GM23338 (cell line): ENCODE results near the gene OGN. TPM values are rescaled to one million over a fixed set of nuclear protein-coding genes. Genes with fewer than 3 reads are reported as not detected.

Experiments
- ATAC-seq: fragments of 200-7000 bp; cut with Tn5 transposase; 3 replicates; pipeline ENCODE4 v1.9.1; 2020
- DNase-seq: peaks from one replicate; pipeline ENCODE4 v3.0.0-alpha.2; 2015; ENCODE audit warnings: low spot score
- H2AFZ ChIP-seq: fragments of 200-600 bp; sonication (generic); 2 replicates; pipeline ENCODE4 v1.8.0; 2016; ENCODE audit warnings: antibody characterized with exemption, mild to moderate bottlenecking, moderate library complexity
- H3F3A ChIP-seq: fragments of 200-600 bp; sonication (generic); replicated peaks from 2 replicates; pipeline ENCODE4 v1.8.0; 2017; ENCODE audit warnings: antibody characterized with exemption, mixed run types, low read depth
- H3K27ac ChIP-seq: fragments of 200-600 bp; sonication (generic); 2 replicates; pipeline ENCODE4 v1.6.1; 2016; ENCODE audit warnings: low read depth
- H3K27me3 ChIP-seq: fragments of 200-600 bp; sonication (generic); 2 replicates; pipeline ENCODE4 v1.8.0; 2016; ENCODE audit warnings: mild to moderate bottlenecking, mixed run types, moderate library complexity; ENCODE audit not compliant: insufficient read depth
- H3K36me3 ChIP-seq: fragments of 200-600 bp; sonication (generic); 2 replicates; pipeline ENCODE4 v1.8.0; 2016; ENCODE audit warnings: mild to moderate bottlenecking; ENCODE audit not compliant: insufficient read depth
- H3K4me1 ChIP-seq: fragments of 200-600 bp; sonication (generic); 2 replicates; pipeline ENCODE4 v1.8.0; 2016; ENCODE audit warnings: mild to moderate bottlenecking, moderate library complexity; ENCODE audit not compliant: insufficient read depth
- H3K4me2 ChIP-seq: fragments of 200-600 bp; sonication (generic); 2 replicates; pipeline ENCODE4 v1.7.1; 2017; ENCODE audit warnings: mixed run types
- H3K4me3 ChIP-seq: fragments of 200-600 bp; sonication (generic); 2 replicates; pipeline ENCODE4 v1.6.1; 2016; ENCODE audit warnings: mixed run types
- H3K79me2 ChIP-seq: fragments of 200-600 bp; sonication (generic); replicated peaks from 2 replicates; pipeline ENCODE4 v1.8.0; 2017; ENCODE audit warnings: mild to moderate bottlenecking; ENCODE audit not compliant: insufficient read depth
- H3K9me2 ChIP-seq: fragments of 200-600 bp; sonication (generic); 2 replicates; pipeline ENCODE4 v1.8.0; 2017; ENCODE audit not compliant: insufficient read depth
- H4K20me1 ChIP-seq: fragments of 200-600 bp; sonication (generic); replicated peaks from 2 replicates; pipeline ENCODE4 v1.8.0; 2017; ENCODE audit warnings: mild to moderate bottlenecking; ENCODE audit not compliant: insufficient read depth
- H3K27ac Mint-ChIP-seq: 2 replicates; pipeline ENCODE4 v1.8.0; 2020; ENCODE audit warnings: inconsistent platforms, mild to moderate bottlenecking, moderate library complexity, mixed read lengths
- H3K27me3 Mint-ChIP-seq: 3 replicates; pipeline ENCODE4 v1.8.0; 2022; ENCODE audit warnings: low read depth, mild to moderate bottlenecking, moderate library complexity, mixed read lengths, inconsistent platforms; ENCODE audit not compliant: insufficient read depth, poor library complexity
- H3K36me3 Mint-ChIP-seq: 3 replicates; pipeline ENCODE4 v1.8.0; 2021; ENCODE audit warnings: low read depth, mild to moderate bottlenecking, inconsistent platforms, moderate library complexity, mixed read lengths
- H3K4me1 Mint-ChIP-seq: 3 replicates; pipeline ENCODE4 v1.8.0; 2020; ENCODE audit warnings: mild to moderate bottlenecking, inconsistent platforms, mixed read lengths
- H3K4me3 Mint-ChIP-seq: 3 replicates; pipeline ENCODE4 v1.8.0; 2021; ENCODE audit warnings: moderate library complexity, mild to moderate bottlenecking, inconsistent platforms, mixed read lengths
- H3K9me3 Mint-ChIP-seq: 3 replicates; pipeline ENCODE4 v1.8.0; 2020; ENCODE audit warnings: moderate library complexity, mild to moderate bottlenecking, inconsistent platforms, mixed read lengths
- CREB1 ChIP-seq: fragments of 250-450 bp; sonication (Bioruptor Pico); IDR thresholded peaks from 2 replicates; pipeline ENCODE4 v1.5.0; 2020; ENCODE audit warnings: low read depth, mild to moderate bottlenecking, moderate library complexity
- EZH2 ChIP-seq: fragments of 200-600 bp; sonication (generic); IDR thresholded peaks from one replicate; pipeline ENCODE4 v1.8.0; 2017; ENCODE audit warnings: antibody characterized with exemption, mild to moderate bottlenecking, low read depth; ENCODE audit not compliant: unreplicated experiment
- EZH2phosphoT487 ChIP-seq: fragments of 200-600 bp; sonication (generic); IDR thresholded peaks from one replicate; pipeline ENCODE4 v1.8.1; 2018; ENCODE audit warnings: antibody characterized with exemption; ENCODE audit not compliant: unreplicated experiment
- JUNB ChIP-seq: IDR thresholded peaks from one replicate; pipeline ENCODE4 v1.6.1; 2016; ENCODE audit warnings: antibody characterized with exemption; ENCODE audit not compliant: unreplicated experiment
- NANOG ChIP-seq: IDR thresholded peaks from 2 replicates; pipeline ENCODE4 v1.6.1; 2016; ENCODE audit warnings: antibody characterized with exemption, borderline replicate concordance
- POLR2AphosphoS5 ChIP-seq: IDR thresholded peaks from 2 replicates; pipeline ENCODE4 v1.6.1; 2016; ENCODE audit warnings: antibody characterized with exemption, low read depth
- STAT1 ChIP-seq: IDR thresholded peaks from one replicate; pipeline ENCODE4 v1.6.1; 2016; ENCODE audit warnings: antibody characterized with exemption; ENCODE audit not compliant: unreplicated experiment
- ZNF114 ChIP-seq: fragments of 250-450 bp; sonication (Bioruptor Pico); IDR thresholded peaks from 2 replicates; pipeline ENCODE4 v1.5.0; 2020; ENCODE audit warnings: mild to moderate bottlenecking, moderate library complexity
- ZNF331 ChIP-seq: fragments of 250-450 bp; sonication (Bioruptor Pico); IDR thresholded peaks from 2 replicates; pipeline ENCODE4 v1.5.0; 2020; ENCODE audit warnings: low read depth, mild to moderate bottlenecking, moderate library complexity
- polyA plus RNA-seq: library from polyadenylated mRNA; unstranded; fragments of >200 nt; fragmentation: Nextera tagmentation; extraction: Ambion mirVana; gene quantifications from 2 replicates; pipeline ENCODE4 v1.2.1, GENCODE V29; 2016
- total RNA-seq: library from RNA; depleted of rRNA; stranded (reverse); fragments of >200 nt; shearing (Covaris generic); gene quantifications from 2 replicates; pipeline ENCODE4 v1.2.3, GENCODE V29; 2014
- TF ChIP-seq, protein P1 (sequence below): IDR thresholded peaks from one replicate; pipeline ENCODE4 v1.6.1; 2018; ENCODE audit warnings: antibody characterized with exemption; ENCODE audit not compliant: unreplicated experiment
- TF ChIP-seq, protein P2 (sequence below), 2 experiments: fragments of 200-600 bp in 1 of 2; sonication (generic) in 1 of 2; conservative IDR thresholded peaks; 2 replicates each; pipeline versions ENCODE4 v1.5.1 to v1.6.1; 2016 to 2017; ENCODE audit warnings: antibody characterized with exemption in 2 of 2, low read depth in 2 of 2, mild to moderate bottlenecking in 2 of 2, moderate library complexity in 1 of 2
- TF ChIP-seq, protein P3 (sequence below): fragments of 250-450 bp; sonication (Bioruptor Pico); IDR thresholded peaks from 2 replicates; pipeline ENCODE4 v1.5.0; 2020; ENCODE audit warnings: mild to moderate bottlenecking, moderate library complexity
- TF ChIP-seq, protein P4 (sequence below): IDR thresholded peaks from 2 replicates; pipeline ENCODE4 v1.6.1; 2016; ENCODE audit warnings: antibody characterized with exemption

OGN gene
- total and polyA plus RNA-seq, 2 experiments from 2014 or later: 2.5 TPM; not detected in 1

DNA sequence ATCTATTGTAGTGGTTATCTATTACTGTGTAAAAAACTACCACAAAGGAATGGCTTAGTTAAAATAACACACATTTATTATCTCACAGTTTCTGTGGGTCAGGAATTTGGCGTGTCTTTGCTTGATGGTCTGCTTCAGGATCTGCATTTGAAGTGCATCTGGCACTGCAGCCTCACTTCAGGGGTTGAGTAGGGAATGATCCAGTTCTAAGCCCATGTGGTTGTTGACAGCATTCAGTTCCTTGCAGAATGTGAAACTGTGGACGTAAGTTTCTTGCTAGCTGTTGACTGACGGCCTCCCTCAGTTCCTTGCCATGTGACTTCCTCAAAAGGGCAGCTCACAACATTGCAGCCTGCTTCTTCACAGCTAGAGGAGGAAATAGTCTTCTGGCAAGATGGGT lies 2.1 kb upstream of the OGN start:
- Histone ChIP-seq H3F3A (no peaks in the 10 kb centered on the region), H3K79me2 (no peaks in the 10 kb centered on the region), H2AFZ (no peak overlapping the region), H3K4me1 (no peaks in the 10 kb centered on the region), H3K27ac (no peak overlapping the region), H3K27me3 (no peaks in the 10 kb centered on the region), H3K4me2 (no peak overlapping the region), H3K4me3 (no peak overlapping the region), H3K9me2 (no peaks in the 10 kb centered on the region), H3K36me3 (no peaks in the 10 kb centered on the region), H4K20me1 (no peaks in the 10 kb centered on the region)
- TF ChIP-seq EZH2: no peak
- no peak for TF ChIP-seq NANOG
- no peak for TF ChIP-seq ZNF331
- no peak for TF ChIP-seq STAT1
- TF ChIP-seq, protein P1, sequence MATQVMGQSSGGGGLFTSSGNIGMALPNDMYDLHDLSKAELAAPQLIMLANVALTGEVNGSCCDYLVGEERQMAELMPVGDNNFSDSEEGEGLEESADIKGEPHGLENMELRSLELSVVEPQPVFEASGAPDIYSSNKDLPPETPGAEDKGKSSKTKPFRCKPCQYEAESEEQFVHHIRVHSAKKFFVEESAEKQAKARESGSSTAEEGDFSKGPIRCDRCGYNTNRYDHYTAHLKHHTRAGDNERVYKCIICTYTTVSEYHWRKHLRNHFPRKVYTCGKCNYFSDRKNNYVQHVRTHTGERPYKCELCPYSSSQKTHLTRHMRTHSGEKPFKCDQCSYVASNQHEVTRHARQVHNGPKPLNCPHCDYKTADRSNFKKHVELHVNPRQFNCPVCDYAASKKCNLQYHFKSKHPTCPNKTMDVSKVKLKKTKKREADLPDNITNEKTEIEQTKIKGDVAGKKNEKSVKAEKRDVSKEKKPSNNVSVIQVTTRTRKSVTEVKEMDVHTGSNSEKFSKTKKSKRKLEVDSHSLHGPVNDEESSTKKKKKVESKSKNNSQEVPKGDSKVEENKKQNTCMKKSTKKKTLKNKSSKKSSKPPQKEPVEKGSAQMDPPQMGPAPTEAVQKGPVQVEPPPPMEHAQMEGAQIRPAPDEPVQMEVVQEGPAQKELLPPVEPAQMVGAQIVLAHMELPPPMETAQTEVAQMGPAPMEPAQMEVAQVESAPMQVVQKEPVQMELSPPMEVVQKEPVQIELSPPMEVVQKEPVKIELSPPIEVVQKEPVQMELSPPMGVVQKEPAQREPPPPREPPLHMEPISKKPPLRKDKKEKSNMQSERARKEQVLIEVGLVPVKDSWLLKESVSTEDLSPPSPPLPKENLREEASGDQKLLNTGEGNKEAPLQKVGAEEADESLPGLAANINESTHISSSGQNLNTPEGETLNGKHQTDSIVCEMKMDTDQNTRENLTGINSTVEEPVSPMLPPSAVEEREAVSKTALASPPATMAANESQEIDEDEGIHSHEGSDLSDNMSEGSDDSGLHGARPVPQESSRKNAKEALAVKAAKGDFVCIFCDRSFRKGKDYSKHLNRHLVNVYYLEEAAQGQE: no peak
- TF ChIP-seq POLR2AphosphoS5: no peak
- TF ChIP-seq, protein P2, sequence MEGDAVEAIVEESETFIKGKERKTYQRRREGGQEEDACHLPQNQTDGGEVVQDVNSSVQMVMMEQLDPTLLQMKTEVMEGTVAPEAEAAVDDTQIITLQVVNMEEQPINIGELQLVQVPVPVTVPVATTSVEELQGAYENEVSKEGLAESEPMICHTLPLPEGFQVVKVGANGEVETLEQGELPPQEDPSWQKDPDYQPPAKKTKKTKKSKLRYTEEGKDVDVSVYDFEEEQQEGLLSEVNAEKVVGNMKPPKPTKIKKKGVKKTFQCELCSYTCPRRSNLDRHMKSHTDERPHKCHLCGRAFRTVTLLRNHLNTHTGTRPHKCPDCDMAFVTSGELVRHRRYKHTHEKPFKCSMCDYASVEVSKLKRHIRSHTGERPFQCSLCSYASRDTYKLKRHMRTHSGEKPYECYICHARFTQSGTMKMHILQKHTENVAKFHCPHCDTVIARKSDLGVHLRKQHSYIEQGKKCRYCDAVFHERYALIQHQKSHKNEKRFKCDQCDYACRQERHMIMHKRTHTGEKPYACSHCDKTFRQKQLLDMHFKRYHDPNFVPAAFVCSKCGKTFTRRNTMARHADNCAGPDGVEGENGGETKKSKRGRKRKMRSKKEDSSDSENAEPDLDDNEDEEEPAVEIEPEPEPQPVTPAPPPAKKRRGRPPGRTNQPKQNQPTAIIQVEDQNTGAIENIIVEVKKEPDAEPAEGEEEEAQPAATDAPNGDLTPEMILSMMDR (conservative IDR thresholded peaks at IDR 0.05; ENCODE audit: low read depth in 2 of 2): no peak
- TF ChIP-seq EZH2phosphoT487: no peak
- TF ChIP-seq, protein P3, sequence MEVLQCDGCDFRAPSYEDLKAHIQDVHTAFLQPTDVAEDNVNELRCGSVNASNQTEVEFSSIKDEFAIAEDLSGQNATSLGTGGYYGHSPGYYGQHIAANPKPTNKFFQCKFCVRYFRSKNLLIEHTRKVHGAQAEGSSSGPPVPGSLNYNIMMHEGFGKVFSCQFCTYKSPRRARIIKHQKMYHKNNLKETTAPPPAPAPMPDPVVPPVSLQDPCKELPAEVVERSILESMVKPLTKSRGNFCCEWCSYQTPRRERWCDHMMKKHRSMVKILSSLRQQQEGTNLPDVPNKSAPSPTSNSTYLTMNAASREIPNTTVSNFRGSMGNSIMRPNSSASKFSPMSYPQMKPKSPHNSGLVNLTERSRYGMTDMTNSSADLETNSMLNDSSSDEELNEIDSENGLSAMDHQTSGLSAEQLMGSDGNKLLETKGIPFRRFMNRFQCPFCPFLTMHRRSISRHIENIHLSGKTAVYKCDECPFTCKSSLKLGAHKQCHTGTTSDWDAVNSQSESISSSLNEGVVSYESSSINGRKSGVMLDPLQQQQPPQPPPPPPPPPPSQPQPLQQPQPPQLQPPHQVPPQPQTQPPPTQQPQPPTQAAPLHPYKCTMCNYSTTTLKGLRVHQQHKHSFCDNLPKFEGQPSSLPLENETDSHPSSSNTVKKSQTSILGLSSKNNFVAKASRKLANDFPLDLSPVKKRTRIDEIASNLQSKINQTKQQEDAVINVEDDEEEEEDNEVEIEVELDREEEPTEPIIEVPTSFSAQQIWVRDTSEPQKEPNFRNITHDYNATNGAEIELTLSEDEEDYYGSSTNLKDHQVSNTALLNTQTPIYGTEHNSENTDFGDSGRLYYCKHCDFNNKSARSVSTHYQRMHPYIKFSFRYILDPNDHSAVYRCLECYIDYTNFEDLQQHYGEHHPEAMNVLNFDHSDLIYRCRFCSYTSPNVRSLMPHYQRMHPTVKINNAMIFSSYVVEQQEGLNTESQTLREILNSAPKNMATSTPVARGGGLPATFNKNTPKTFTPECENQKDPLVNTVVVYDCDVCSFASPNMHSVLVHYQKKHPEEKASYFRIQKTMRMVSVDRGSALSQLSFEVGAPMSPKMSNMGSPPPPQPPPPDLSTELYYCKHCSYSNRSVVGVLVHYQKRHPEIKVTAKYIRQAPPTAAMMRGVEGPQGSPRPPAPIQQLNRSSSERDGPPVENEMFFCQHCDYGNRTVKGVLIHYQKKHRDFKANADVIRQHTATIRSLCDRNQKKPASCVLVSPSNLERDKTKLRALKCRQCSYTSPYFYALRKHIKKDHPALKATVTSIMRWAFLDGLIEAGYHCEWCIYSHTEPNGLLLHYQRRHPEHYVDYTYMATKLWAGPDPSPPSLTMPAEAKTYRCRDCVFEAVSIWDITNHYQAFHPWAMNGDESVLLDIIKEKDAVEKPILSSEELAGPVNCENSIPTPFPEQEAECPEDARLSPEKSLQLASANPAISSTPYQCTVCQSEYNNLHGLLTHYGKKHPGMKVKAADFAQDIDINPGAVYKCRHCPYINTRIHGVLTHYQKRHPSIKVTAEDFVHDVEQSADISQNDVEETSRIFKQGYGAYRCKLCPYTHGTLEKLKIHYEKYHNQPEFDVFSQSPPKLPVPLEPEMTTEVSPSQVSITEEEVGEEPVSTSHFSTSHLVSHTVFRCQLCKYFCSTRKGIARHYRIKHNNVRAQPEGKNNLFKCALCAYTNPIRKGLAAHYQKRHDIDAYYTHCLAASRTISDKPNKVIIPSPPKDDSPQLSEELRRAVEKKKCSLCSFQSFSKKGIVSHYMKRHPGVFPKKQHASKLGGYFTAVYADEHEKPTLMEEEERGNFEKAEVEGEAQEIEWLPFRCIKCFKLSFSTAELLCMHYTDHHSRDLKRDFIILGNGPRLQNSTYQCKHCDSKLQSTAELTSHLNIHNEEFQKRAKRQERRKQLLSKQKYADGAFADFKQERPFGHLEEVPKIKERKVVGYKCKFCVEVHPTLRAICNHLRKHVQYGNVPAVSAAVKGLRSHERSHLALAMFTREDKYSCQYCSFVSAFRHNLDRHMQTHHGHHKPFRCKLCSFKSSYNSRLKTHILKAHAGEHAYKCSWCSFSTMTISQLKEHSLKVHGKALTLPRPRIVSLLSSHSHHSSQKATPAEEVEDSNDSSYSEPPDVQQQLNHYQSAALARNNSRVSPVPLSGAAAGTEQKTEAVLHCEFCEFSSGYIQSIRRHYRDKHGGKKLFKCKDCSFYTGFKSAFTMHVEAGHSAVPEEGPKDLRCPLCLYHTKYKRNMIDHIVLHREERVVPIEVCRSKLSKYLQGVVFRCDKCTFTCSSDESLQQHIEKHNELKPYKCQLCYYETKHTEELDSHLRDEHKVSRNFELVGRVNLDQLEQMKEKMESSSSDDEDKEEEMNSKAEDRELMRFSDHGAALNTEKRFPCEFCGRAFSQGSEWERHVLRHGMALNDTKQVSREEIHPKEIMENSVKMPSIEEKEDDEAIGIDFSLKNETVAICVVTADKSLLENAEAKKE (CRISPR knock-in tag): no peak
- TF ChIP-seq, protein P4, sequence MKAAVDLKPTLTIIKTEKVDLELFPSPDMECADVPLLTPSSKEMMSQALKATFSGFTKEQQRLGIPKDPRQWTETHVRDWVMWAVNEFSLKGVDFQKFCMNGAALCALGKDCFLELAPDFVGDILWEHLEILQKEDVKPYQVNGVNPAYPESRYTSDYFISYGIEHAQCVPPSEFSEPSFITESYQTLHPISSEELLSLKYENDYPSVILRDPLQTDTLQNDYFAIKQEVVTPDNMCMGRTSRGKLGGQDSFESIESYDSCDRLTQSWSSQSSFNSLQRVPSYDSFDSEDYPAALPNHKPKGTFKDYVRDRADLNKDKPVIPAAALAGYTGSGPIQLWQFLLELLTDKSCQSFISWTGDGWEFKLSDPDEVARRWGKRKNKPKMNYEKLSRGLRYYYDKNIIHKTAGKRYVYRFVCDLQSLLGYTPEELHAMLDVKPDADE: no peak
- TF ChIP-seq JUNB: no peak
- TF ChIP-seq CREB1 (CRISPR knock-in tag): no peak
- TF ChIP-seq ZNF114 (CRISPR knock-in tag): no peak
- Mint-ChIP-seq H3K27me3 (no peaks in the 10 kb centered on the region), H3K4me1 (no peaks in the 10 kb centered on the region; the same call in 2 of the 3 replicates), H3K4me3 (no peak overlapping the region), H3K9me3 (no peaks in the 10 kb centered on the region), H3K27ac (no peak overlapping the region), H3K36me3 (no peaks in the 10 kb centered on the region)
- ATAC-seq: no peak
- no peak for DNase-seq
